Activated B cell treated with CpG ODN at 0.5 μM for 24 hours (primary cell): ENCODE data around the gene ALAS1. TPM values are rescaled to one million over a fixed set of nuclear protein-coding genes. Genes with fewer than 3 reads are reported as not detected.

Source experiments
- ATAC-seq: fragments of 200-7000 bp; cut with Tn5 transposase; one replicate; pipeline ENCODE4 v1.10.0; 2021; ENCODE audit warnings: low read depth, mild to moderate bottlenecking, moderate library complexity
- CTCF ChIA-PET: fragments of 350-600 bp; sonication (Branson Sonifier 250); formaldehyde crosslinking; loops from one replicate; lab custom pipeline; 2021; ENCODE audit warnings: antibody characterized with exemption; lab: Charles Lee
- POLR2A ChIA-PET: fragments of 350-600 bp; sonication (Branson Sonifier 250); formaldehyde crosslinking; loops from one replicate; lab custom pipeline; 2021; ENCODE audit warnings: antibody characterized with exemption; lab: Charles Lee
- DNase-seq: peaks from one replicate; pipeline ENCODE4 v3.0.0; 2022
- H3K27ac Mint-ChIP-seq: one replicate; pipeline ENCODE4 v1.8.0; 2020; ENCODE audit warnings: mixed read lengths
- H3K27me3 Mint-ChIP-seq: one replicate; pipeline ENCODE4 v1.8.0; 2021; ENCODE audit warnings: mixed read lengths
- H3K36me3 Mint-ChIP-seq: one replicate; pipeline ENCODE4 v1.8.0; 2021; ENCODE audit warnings: low read depth, mixed read lengths
- H3K4me1 Mint-ChIP-seq: one replicate; pipeline ENCODE4 v1.8.0; 2021; ENCODE audit warnings: mixed read lengths
- H3K4me3 Mint-ChIP-seq: one replicate; pipeline ENCODE4 v1.8.0; 2020; ENCODE audit warnings: mild to moderate bottlenecking, mixed read lengths
- H3K9me3 Mint-ChIP-seq: one replicate; pipeline ENCODE4 v1.8.0; 2020; ENCODE audit warnings: mixed read lengths
- CTCF ChIP-seq: fragments of 200-600 bp; IDR thresholded peaks from one replicate; pipeline ENCODE4 v1.8.0; 2022; ENCODE audit warnings: antibody characterized with exemption, mild to moderate bottlenecking
- intact Hi-C: fragments of 100-400 bp; cut with micrococcal nuclease; formaldehyde crosslinking; loops from one replicate; pipeline ENCODE4 v1.15.1; 2024
- total RNA-seq: library from RNA; stranded (reverse); gene quantifications from 2 replicates; pipeline ENCODE4 v1.2.3, GENCODE V29; 2022

ALAS1 gene
- total RNA-seq, 1 donor from 2014 or later = 27.6 TPM

DNA sequence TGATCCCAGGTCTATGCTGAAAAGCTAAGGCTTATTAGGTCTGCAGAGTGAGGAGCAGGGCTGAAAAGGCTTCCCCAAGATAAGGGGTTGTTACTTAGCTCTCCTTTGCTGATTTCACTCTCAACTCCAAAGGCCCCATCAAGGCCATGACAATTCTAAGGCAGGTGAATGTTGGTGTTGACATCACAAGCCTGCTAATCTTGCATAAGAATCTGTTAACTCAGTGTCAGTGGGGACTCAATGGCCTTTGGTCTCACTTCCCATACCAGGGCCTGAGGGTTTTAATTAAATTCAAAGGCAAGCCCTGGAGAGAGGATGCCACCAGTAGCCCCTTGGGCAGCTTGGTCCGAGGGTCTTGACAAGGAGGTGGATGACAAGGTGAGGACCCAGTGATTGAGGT, 9.4 kb upstream of the ALAS1 start:
- no peaks in the 10 kb centered on the region for H3K27me3 Mint-ChIP-seq
- ATAC-seq (no peak), DNase-seq (no peak)
- H3K4me1 Mint-ChIP-seq = peaks cover 4% of the 10 kb centered on the region
- intact Hi-C loops = no loop called here
- no peaks in the 10 kb centered on the region for H3K36me3 Mint-ChIP-seq
- no peak overlapping the region for H3K27ac Mint-ChIP-seq
- POLR2A ChIA-PET = interaction anchor here (1.2 kb wide), 1 partner anchor 193 kb away, joined by 4 read pairs; the partner anchor contains the start of gene RPL29
- H3K4me3 Mint-ChIP-seq = no peak overlapping the region
- H3K9me3 Mint-ChIP-seq = no peaks in the 10 kb centered on the region
- TF ChIP-seq CTCF = no peak
- CTCF ChIA-PET = no interaction called here

GRCh38 chr3:52190294-52191074, 7.5 kb upstream of the ALAS1 start:
- H3K4me3 Mint-ChIP-seq = no peak overlapping the region
- no peaks in the 10 kb centered on the region for H3K27me3 Mint-ChIP-seq
- ChIA-PET CTCF (no interaction called here), POLR2A (no interaction called here)
- no peak for ATAC-seq
- intact Hi-C loops = no loop called here
- H3K9me3 Mint-ChIP-seq = no peaks in the 10 kb centered on the region
- DNase-seq = no peak
- no peak overlapping the region for H3K27ac Mint-ChIP-seq
- TF ChIP-seq CTCF = no peak
- no peaks in the 10 kb centered on the region for H3K36me3 Mint-ChIP-seq
- peaks cover 4% of the 10 kb centered on the region for H3K4me1 Mint-ChIP-seq

GRCh38 chr3:52191663-52192062, 6.3 kb upstream of the ALAS1 start:
- no peaks in the 10 kb centered on the region for H3K9me3 Mint-ChIP-seq
- H3K27me3 Mint-ChIP-seq = no peaks in the 10 kb centered on the region
- H3K36me3 Mint-ChIP-seq = no peaks in the 10 kb centered on the region
- no peak for TF ChIP-seq CTCF
- intact Hi-C loops = no loop called here
- POLR2A ChIA-PET = no interaction called here
- no peak overlapping the region for H3K27ac Mint-ChIP-seq
- no peak for DNase-seq
- no peak for ATAC-seq
- peaks cover 4% of the 10 kb centered on the region for H3K4me1 Mint-ChIP-seq
- CTCF ChIA-PET = no interaction called here
- no peak overlapping the region for H3K4me3 Mint-ChIP-seq

DNA sequence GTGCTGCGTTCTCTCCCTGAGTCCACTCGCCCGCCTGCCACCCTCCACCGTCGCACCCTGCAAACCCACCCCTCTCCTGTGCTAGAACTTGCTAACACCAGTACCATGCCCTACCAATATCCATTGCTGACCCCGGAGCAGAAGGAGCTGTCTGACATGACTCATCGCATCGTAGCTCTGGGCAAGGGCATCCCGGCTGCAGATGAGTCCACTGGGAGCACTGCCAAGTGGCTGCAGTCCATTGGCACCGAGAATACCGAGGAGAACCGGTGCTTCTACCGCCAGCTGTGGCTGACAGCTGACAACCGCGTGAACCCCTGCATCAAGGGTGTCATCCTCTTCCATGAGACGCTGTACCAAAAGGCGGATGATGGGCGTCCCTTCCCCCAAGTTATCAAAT, 4.9 kb upstream of the ALAS1 start:
- ATAC-seq (no peak), DNase-seq (no peak)
- CTCF ChIA-PET = no interaction called here
- POLR2A ChIA-PET = interaction anchor here (1.7 kb wide), 1 partner anchor 38 kb away, joined by 5 read pairs; the partner anchor contains the start of gene POC1A
- intact Hi-C loops = no loop called here
- no peak for TF ChIP-seq CTCF
- Mint-ChIP-seq H3K27ac (no peak overlapping the region), H3K27me3 (no peaks in the 10 kb centered on the region), H3K4me3 (no peak overlapping the region), H3K9me3 (no peaks in the 10 kb centered on the region), H3K4me1 (peaks cover 13% of the 10 kb centered on the region), H3K36me3 (no peaks in the 10 kb centered on the region)

- Mint-ChIP-seq H3K27ac (no peak overlapping the region), H3K4me3 (no peak overlapping the region)
- CTCF ChIA-PET = no interaction called here
Observed at GRCh38 chr3:52194485-52195290, 3.3 kb upstream of the ALAS1 start.

More at GRCh38 chr3:52194485-52195290, 3.3 kb upstream of the ALAS1 start:
- ATAC-seq = no peak
- no peak for DNase-seq
- intact Hi-C loops = no loop called here
- POLR2A ChIA-PET = interaction anchor here (0.6 kb wide), 1 partner anchor 37 kb away, joined by 4 read pairs; no protein-coding TSS in a partner anchor
- TF ChIP-seq CTCF = no peak
- Mint-ChIP-seq H3K27me3 (no peaks in the 10 kb centered on the region), H3K36me3 (peaks cover 12% of the 10 kb centered on the region), H3K4me1 (peaks cover 21% of the 10 kb centered on the region), H3K9me3 (no peaks in the 10 kb centered on the region)
